Transverse colon (tissue), 4 donors: Measurements from ENCODE around the gene SLC10A3. TPM values are rescaled to one million over a fixed set of nuclear protein-coding genes. Genes with fewer than 3 reads are reported as not detected.
A peak's percentile ranks its signal among the peaks of the same experiment; 100 is the strongest.

Source experiments
- DNase-seq: peaks from one replicate; pipeline ENCODE4 v3.0.0-alpha.2; 2019
- H3K27ac ChIP-seq, 4 donors: fragments of 200-600 bp; sonication (generic); 2 replicates each; pipeline ENCODE4 v1.5.1; 2016 to 2018; ENCODE audit warnings: inconsistent platforms in 4 of 4
- H3K27me3 ChIP-seq: fragments of 200-600 bp; sonication (generic); 2 replicates; pipeline ENCODE4 v1.5.1; 2017; ENCODE audit warnings: inconsistent platforms
- H3K36me3 ChIP-seq, 4 donors: fragments of 200-600 bp; sonication (generic); 2 replicates each; pipeline ENCODE4 v1.5.1; 2017 to 2019; ENCODE audit warnings: inconsistent platforms in 4 of 4
- H3K4me1 ChIP-seq, 4 donors: fragments of 200-600 bp; sonication (generic); 2 replicates each; pipeline ENCODE4 v1.5.1; 2017 to 2020; ENCODE audit warnings: inconsistent platforms in 4 of 4
- H3K4me3 ChIP-seq, 4 donors: fragments of 200-600 bp; sonication (generic); 1 replicate in 1 of 4; 2 replicates in 3 of 4; pipeline versions ENCODE4 v1.5.1 to v1.6.1; 2017 to 2019; ENCODE audit warnings: inconsistent platforms in 4 of 4
- H3K9me3 ChIP-seq, 2 donors: fragments of 200-600 bp; sonication (generic); 2 replicates each; pipeline ENCODE4 v1.5.1; 2017 to 2019; ENCODE audit warnings: inconsistent platforms in 2 of 2
- EP300 ChIP-seq: sonication (generic); formaldehyde crosslinking; IDR thresholded peaks from one replicate; pipeline ENCODE4 v1.6.1; 2017; ENCODE audit warnings: antibody characterized with exemption, low read depth
- POLR2A ChIP-seq: fragments of 450-650 bp; IDR thresholded peaks from one replicate; pipeline ENCODE4 v1.6.1; 2016; ENCODE audit warnings: antibody characterized with exemption, mild to moderate bottlenecking, moderate library complexity
- POLR2AphosphoS5 ChIP-seq, 3 donors: sonication (generic); formaldehyde crosslinking; IDR thresholded peaks; one replicate each; pipeline ENCODE4 v1.6.1; 2016; ENCODE audit warnings: antibody characterized with exemption in 3 of 3
- WGBS, 2 donors: methylation state at CpG; one replicate each; pipeline ENCODE4 v1.1.5; 2018; ENCODE audit warnings: low coverage in 1 of 2; 5-methylcytosine and 5-hydroxymethylcytosine counted together
- in situ Hi-C, 4 donors: fragments of 200-750 bp; cut with MboI; loops; one replicate each; pipeline versions ENCODE4 v1.15.0 to v1.15.1; 2017; ENCODE audit warnings: low sequenced_read_pairs in 3 of 4, low pct_ligation_motif_present in 1 of 4, low pct_unique_long_range_greater_than_20kb in 1 of 4
- intact Hi-C: fragments of 100-400 bp; cut with DNase I; formaldehyde crosslinking; loops from one replicate; pipeline ENCODE4 v1.15.1; 2023; ENCODE audit warnings: low total_unique reads
- total RNA-seq, 4 donors: library from RNA; depleted of rRNA; stranded (reverse); fragments of >200 nt; gene quantifications; one replicate each; pipeline ENCODE4 v1.1.0, GENCODE V29; 2016
- TF ChIP-seq, protein P1 (sequence below), 5 experiments: fragments of 200-600 bp in 3 of 5; fragments of 450-650 bp in 2 of 5; sonication (generic) in 3 of 5; IDR thresholded peaks; 1 replicate in 2 of 5; 2 replicates in 3 of 5; pipeline ENCODE4 v1.5.1; 2016 to 2017; ENCODE audit warnings: antibody characterized with exemption in 5 of 5, inconsistent platforms in 3 of 5, mild to moderate bottlenecking in 2 of 5, moderate library complexity in 1 of 5

The SLC10A3 gene
- total RNA-seq, 4 donors from 2014 or later, result 26.7 to 117 (median 34.4) TPM

DNA sequence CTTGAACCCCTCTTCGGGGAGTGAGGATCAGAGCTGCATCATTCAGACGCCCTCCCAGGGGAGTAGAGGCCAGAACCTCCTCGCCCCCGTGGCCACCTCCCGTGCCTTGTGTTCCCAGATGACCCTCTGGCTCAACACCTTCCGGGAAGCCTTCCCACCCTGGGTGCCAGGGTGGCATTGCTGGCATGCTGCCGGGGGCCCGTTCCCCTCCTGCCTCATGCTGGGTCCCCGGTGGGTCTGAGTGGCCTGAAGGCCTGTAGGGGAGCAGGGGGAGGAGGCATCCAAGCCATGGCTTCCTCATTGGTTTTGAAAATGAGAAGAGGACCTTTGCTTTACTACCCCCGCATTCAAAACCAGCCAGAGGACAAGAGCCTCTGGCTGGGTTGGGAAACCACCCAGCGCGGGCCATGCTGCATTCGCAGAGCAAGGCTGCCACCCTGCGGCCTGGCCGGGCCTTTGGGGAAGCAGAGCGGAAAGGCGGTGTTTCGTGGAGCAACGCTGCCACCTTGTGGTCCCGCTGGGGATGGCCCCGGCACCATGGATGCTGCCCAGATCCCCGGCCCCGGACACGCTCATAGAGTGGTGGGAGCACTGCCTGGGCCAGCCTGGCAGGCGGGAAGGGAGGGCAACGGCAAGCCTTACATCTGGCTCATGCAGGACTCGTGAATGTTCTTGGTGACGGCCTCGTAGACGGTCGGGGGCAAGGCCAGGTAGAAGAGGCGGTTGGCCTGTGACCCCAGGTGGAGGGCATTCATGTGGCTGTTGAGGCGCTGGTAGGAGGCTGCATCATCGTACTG, 44.3 kb upstream of the SLC10A3 start:
- Histone ChIP-seq H3K36me3 (no peaks in the 10 kb centered on the region), H3K4me1 (peaks cover 0 to 5% (median 3%) of the 10 kb centered on the region in 4 donors), H3K9me3 (no peaks in the 10 kb centered on the region), H3K4me3 (no peak overlapping the region), H3K27me3 (no peaks in the 10 kb centered on the region), H3K27ac (peak overlapping the region; percentile 26 to 65 (median 55))
- DNase-seq, result peak; percentile 92
- intact Hi-C loops, result loop anchor here (5.0 kb wide), 1 partner anchor 1577 kb away; no protein-coding TSS in a partner anchor
- in situ Hi-C loops, result loop anchor here in 3 of 4 donors (25.0 kb wide), 3 partner anchors 122 to 1572 kb away; partner anchors contain the start of genes DNASE1L1 (in 3 of the 3), TAFAZZIN (in 3 of the 3), HCFC1 (in 1 of the 3) and TMEM187 (in 1 of the 3)
- TF ChIP-seq, protein P1, sequence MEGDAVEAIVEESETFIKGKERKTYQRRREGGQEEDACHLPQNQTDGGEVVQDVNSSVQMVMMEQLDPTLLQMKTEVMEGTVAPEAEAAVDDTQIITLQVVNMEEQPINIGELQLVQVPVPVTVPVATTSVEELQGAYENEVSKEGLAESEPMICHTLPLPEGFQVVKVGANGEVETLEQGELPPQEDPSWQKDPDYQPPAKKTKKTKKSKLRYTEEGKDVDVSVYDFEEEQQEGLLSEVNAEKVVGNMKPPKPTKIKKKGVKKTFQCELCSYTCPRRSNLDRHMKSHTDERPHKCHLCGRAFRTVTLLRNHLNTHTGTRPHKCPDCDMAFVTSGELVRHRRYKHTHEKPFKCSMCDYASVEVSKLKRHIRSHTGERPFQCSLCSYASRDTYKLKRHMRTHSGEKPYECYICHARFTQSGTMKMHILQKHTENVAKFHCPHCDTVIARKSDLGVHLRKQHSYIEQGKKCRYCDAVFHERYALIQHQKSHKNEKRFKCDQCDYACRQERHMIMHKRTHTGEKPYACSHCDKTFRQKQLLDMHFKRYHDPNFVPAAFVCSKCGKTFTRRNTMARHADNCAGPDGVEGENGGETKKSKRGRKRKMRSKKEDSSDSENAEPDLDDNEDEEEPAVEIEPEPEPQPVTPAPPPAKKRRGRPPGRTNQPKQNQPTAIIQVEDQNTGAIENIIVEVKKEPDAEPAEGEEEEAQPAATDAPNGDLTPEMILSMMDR (IDR thresholded peaks at IDR 0.05), result peak; percentile 85 to 98 (median 95)
- peak in 2 of 3 donors; percentile 48 to 68 for TF ChIP-seq POLR2AphosphoS5 (IDR thresholded peaks at IDR 0.05)
- no peak for TF ChIP-seq POLR2A
- no peak for TF ChIP-seq EP300
- 28% methylated on average over 34 of the region's 34 CpGs; no CpG with 5 or more reads in 1 of the 2 donors for WGBS, 2 donors

DNA sequence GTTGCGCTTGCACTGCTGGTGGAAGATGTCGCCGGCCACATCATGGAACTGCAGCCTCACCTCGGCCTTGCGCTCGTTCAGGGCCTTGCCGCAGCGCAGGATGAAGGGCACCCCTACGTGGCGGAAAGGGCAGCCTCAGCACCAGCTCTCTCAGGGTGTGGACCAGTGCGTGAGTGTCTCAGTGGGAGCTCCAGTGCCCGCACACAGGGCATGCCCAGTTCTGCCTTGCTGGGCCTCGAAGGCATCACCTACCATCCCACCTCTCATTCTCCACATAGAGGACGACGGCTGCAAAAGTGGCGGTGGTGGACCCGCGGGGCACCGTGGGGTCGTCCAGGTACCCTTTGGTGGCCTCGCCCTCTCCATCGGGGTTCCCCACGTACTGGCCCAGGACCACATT, 42.3 kb upstream of the SLC10A3 start:
- peaks cover 0 to 5% (median 3%) of the 10 kb centered on the region in 4 donors for H3K4me1 ChIP-seq
- H3K27me3 ChIP-seq, result no peaks in the 10 kb centered on the region
- in situ Hi-C loops, result loop anchor here in 3 of 4 donors (25.0 kb wide), 3 partner anchors 120 to 1570 kb away; partner anchors contain the start of genes DNASE1L1 (in 3 of the 3), TAFAZZIN (in 3 of the 3), HCFC1 (in 1 of the 3) and TMEM187 (in 1 of the 3)
- no peaks in the 10 kb centered on the region for H3K36me3 ChIP-seq
- no peak overlapping the region for H3K27ac ChIP-seq
- no peak for TF ChIP-seq POLR2AphosphoS5 (IDR thresholded peaks at IDR 0.05)
- TF ChIP-seq EP300, result no peak
- no peak for TF ChIP-seq POLR2A
- TF ChIP-seq, protein P1 (IDR thresholded peaks at IDR 0.05), result no peak
- WGBS, 2 donors, result 93% methylated on average over 17 of the region's 23 CpGs; no CpG with 5 or more reads in 1 of the 2 donors
- H3K9me3 ChIP-seq, result no peaks in the 10 kb centered on the region
- intact Hi-C loops, result loop anchor here (5.0 kb wide), 1 partner anchor 1575 kb away; no protein-coding TSS in a partner anchor
- H3K4me3 ChIP-seq, result no peak overlapping the region
- no peak for DNase-seq

DNA sequence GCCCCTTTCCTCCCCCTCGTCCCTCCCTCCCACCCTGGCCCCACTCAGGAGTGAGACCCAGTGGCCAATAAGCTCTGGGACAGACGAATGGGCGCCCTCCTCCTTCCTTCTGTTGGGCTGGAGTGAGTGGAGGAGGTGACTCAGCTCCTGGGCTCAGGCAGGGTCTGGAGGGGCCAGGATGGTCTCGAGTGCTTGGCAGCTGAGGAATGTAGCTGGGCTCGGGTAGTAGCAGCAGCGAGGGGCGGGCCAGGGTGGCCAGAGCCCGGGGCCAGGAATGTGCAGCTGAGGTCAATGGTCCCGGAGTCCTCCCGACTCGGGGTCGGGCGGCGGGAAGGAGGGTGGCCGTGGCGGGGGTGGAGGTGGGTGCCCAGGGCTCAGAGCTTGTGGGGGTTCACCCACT, 41.2 kb upstream of the SLC10A3 start:
- Histone ChIP-seq H3K36me3 (no peaks in the 10 kb centered on the region), H3K4me1 (peaks cover 0 to 14% (median 6%) of the 10 kb centered on the region in 4 donors), H3K27me3 (no peaks in the 10 kb centered on the region), H3K9me3 (no peaks in the 10 kb centered on the region), H3K27ac (no peak overlapping the region), H3K4me3 (no peak overlapping the region)
- TF ChIP-seq POLR2A (no peak), POLR2AphosphoS5 (IDR thresholded peaks at IDR 0.05) (no peak), EP300 (no peak)
- TF ChIP-seq, protein P1 (IDR thresholded peaks at IDR 0.05), result no peak
- WGBS, 2 donors, result 84% methylated on average over 16 of the region's 16 CpGs; no CpG with 5 or more reads in 1 of the 2 donors
- intact Hi-C loops (loop anchor here (5.0 kb wide), 1 partner anchor 1574 kb away; no protein-coding TSS in a partner anchor), in situ Hi-C loops (loop anchor here in 3 of 4 donors (25.0 kb wide), 3 partner anchors 119 to 1569 kb away; partner anchors contain the start of genes DNASE1L1 (in 3 of the 3), TAFAZZIN (in 3 of the 3), HCFC1 (in 1 of the 3) and TMEM187 (in 1 of the 3))
- DNase-seq, result no peak

DNA sequence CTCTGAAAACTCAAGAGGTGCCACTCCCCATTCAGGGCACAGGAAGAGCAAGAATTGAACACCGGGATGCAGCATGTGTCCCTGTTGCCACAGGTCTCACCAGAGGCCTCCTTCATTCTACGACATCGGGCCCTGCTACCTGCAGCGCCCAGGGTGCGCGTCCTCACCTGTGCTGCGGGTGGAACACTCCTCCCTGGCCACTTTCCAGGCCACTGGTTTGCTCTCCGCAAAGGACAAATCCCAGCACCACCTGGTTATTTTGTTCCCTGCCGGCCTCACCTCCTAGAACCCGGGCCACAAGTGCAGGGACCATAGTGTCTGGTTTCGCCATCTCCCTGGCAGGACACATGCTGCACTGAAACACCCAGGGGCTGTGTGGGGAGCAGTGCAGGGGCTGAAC, 39.9 kb upstream of the SLC10A3 start:
- H3K27ac ChIP-seq, result no peak overlapping the region
- H3K27me3 ChIP-seq, result no peaks in the 10 kb centered on the region
- no peak for TF ChIP-seq POLR2AphosphoS5 (IDR thresholded peaks at IDR 0.05)
- no peak for TF ChIP-seq POLR2A
- TF ChIP-seq, protein P1 (IDR thresholded peaks at IDR 0.05), result no peak
- TF ChIP-seq EP300, result no peak
- H3K4me3 ChIP-seq, result no peak overlapping the region
- H3K36me3 ChIP-seq, result no peaks in the 10 kb centered on the region
- DNase-seq, result no peak
- in situ Hi-C loops, result loop anchor here in 3 of 4 donors (25.0 kb wide), 3 partner anchors 118 to 1568 kb away; partner anchors contain the start of genes DNASE1L1 (in 3 of the 3), TAFAZZIN (in 3 of the 3), HCFC1 (in 1 of the 3) and TMEM187 (in 1 of the 3)
- peaks cover 0 to 17% (median 6%) of the 10 kb centered on the region in 4 donors for H3K4me1 ChIP-seq
- no peaks in the 10 kb centered on the region for H3K9me3 ChIP-seq
- 80% methylated on average over 11 of the region's 11 CpGs; no CpG with 5 or more reads in 1 of the 2 donors for WGBS, 2 donors
- intact Hi-C loops, result loop anchor here (5.0 kb wide), 1 partner anchor 1573 kb away; no protein-coding TSS in a partner anchor
